Neural progenitor cell (in vitro differentiated cells): ENCODE results near the gene LCT. TPM values are rescaled to one million over a fixed set of nuclear protein-coding genes. Genes with fewer than 3 reads are reported as not detected.
"Not testable (repeated sequence)": the region's sequence is repeated elsewhere in the genome, so short reads cannot be mapped to it uniquely, and the experiment has no call there.

Source experiments
- DNase-seq: peaks from one replicate; pipeline ENCODE4 v3.0.0-alpha.2; 2016; ENCODE audit warnings: low spot score
- H2AFZ ChIP-seq: fragments of 200-600 bp; sonication (generic); replicated peaks from 2 replicates; pipeline ENCODE4 v1.6.1; 2016; ENCODE audit warnings: antibody characterized with exemption
- H3F3A ChIP-seq: fragments of 200-600 bp; sonication (generic); 2 replicates; pipeline ENCODE4 v1.6.1; 2016; ENCODE audit warnings: antibody characterized with exemption, low read depth
- H3K27ac ChIP-seq: fragments of 200-600 bp; sonication (generic); 2 replicates; pipeline ENCODE4 v1.5.1; 2016; ENCODE audit warnings: mild to moderate bottlenecking
- H3K27me3 ChIP-seq: fragments of 200-600 bp; sonication (generic); 2 replicates; pipeline ENCODE4 v1.6.1; 2016; ENCODE audit warnings: mild to moderate bottlenecking, moderate library complexity
- H3K36me3 ChIP-seq: fragments of 200-600 bp; sonication (generic); 2 replicates; pipeline ENCODE4 v1.5.1; 2016
- H3K4me1 ChIP-seq: fragments of 200-600 bp; sonication (generic); 2 replicates; pipeline ENCODE4 v1.6.1; 2016; ENCODE audit warnings: mixed run types
- H3K4me2 ChIP-seq: fragments of 200-600 bp; sonication (generic); 2 replicates; pipeline ENCODE4 v1.6.1; 2016
- H3K4me3 ChIP-seq: fragments of 200-600 bp; sonication (generic); 2 replicates; pipeline ENCODE4 v1.5.1; 2016
- H3K79me2 ChIP-seq: fragments of 200-600 bp; sonication (generic); 2 replicates; pipeline ENCODE4 v1.6.1; 2016; ENCODE audit warnings: low read depth
- H3K9ac ChIP-seq: fragments of 200-600 bp; sonication (generic); 2 replicates; pipeline ENCODE4 v1.6.1; 2016
- H3K9me3 ChIP-seq: fragments of 200-600 bp; sonication (generic); 2 replicates; pipeline ENCODE4 v1.5.1; 2016; ENCODE audit warnings: low read depth
- H4K20me1 ChIP-seq: fragments of 200-600 bp; sonication (generic); 2 replicates; pipeline ENCODE4 v1.6.1; 2016; ENCODE audit warnings: low read depth
- H3K27ac Mint-ChIP-seq: 3 replicates; pipeline ENCODE4 v1.8.0; 2021; ENCODE audit warnings: mixed read lengths
- H3K27me3 Mint-ChIP-seq: 2 replicates; pipeline ENCODE4 v1.8.0; 2022; ENCODE audit warnings: low read depth, mild to moderate bottlenecking, inconsistent platforms, moderate library complexity, mixed read lengths; ENCODE audit not compliant: insufficient read depth
- H3K36me3 Mint-ChIP-seq: 3 replicates; pipeline ENCODE4 v1.8.0; 2021; ENCODE audit warnings: mixed read lengths
- H3K4me1 Mint-ChIP-seq: 3 replicates; pipeline ENCODE4 v1.8.0; 2021; ENCODE audit warnings: mixed read lengths
- H3K4me3 Mint-ChIP-seq: 3 replicates; pipeline ENCODE4 v1.8.0; 2021; ENCODE audit warnings: mild to moderate bottlenecking, moderate library complexity, mixed read lengths
- H3K9me3 Mint-ChIP-seq: 3 replicates; pipeline ENCODE4 v1.8.0; 2020; ENCODE audit warnings: mixed read lengths
- CTCF ChIP-seq: fragments of 200-600 bp; sonication (generic); IDR thresholded peaks from 2 replicates; pipeline ENCODE4 v1.5.1; 2017; ENCODE audit warnings: antibody characterized with exemption, mild to moderate bottlenecking
- EZH2 ChIP-seq: fragments of 200-600 bp; sonication (generic); IDR thresholded peaks from 2 replicates; pipeline ENCODE4 v1.6.1; 2017; ENCODE audit warnings: antibody characterized with exemption, mild to moderate bottlenecking, moderate library complexity
- EZH2phosphoT487 ChIP-seq: fragments of 200-600 bp; sonication (generic); IDR thresholded peaks from 2 replicates; pipeline ENCODE4 v1.6.1; 2017; ENCODE audit warnings: antibody characterized with exemption
- total RNA-seq: library from RNA; depleted of rRNA; stranded (reverse); fragments of >200 nt; gene quantifications from 2 replicates; pipeline ENCODE4 v1.2.3, GENCODE V29; 2015; ENCODE audit warnings: low replicate concordance

Gene LCT
- total RNA-seq, 1 donor from 2014 or later: not detected

DNA sequence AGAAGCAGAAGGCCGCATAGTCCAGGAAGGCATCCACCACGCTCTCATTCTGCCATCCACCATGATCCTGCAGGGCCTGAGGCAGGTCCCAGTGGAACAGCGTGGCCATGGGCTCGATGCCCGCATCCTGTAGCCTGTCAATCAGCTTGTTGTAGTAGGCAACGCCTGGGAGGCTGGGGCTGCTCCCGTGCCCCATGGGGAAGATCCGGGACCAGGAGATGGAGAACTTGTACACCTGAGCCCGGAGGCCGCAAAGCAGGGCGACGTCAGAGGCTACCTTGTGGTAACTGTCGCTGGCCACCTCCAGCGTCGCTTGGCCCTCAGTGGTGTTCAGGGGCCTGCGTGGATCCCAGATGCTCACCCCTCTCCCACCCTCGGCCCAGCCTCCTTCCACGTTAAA, 19.5 kb downstream of the LCT start:
- no peak overlapping the region for H3K4me3 Mint-ChIP-seq
- H3K36me3 Mint-ChIP-seq: no peaks in the 10 kb centered on the region

GRCh38 chr2:135815269-135815668, 21.7 kb downstream of the LCT start:
- no peaks in the 10 kb centered on the region for H3K27me3 ChIP-seq
- Mint-ChIP-seq H3K27ac (no peak overlapping the region), H3K9me3 (no peaks in the 10 kb centered on the region), H3K36me3 (peaks cover 3% of the 10 kb centered on the region), H3K4me3 (no peak overlapping the region), H3K27me3 (peaks cover 11% of the 10 kb centered on the region), H3K4me1 (peaks cover under 1% of the 10 kb centered on the region)
- H3K9me3 ChIP-seq: no peaks in the 10 kb centered on the region
- no peaks in the 10 kb centered on the region for H3K36me3 ChIP-seq
- H3K9ac ChIP-seq: no peak overlapping the region
- no peak overlapping the region for H3K4me2 ChIP-seq
- no peak for TF ChIP-seq CTCF
- no peak for TF ChIP-seq EZH2
- no peak for TF ChIP-seq EZH2phosphoT487
- H3K4me3 ChIP-seq: no peak overlapping the region
- no peak for DNase-seq
- no peaks in the 10 kb centered on the region for H3K79me2 ChIP-seq
- H3K27ac ChIP-seq: no peak overlapping the region
- no peaks in the 10 kb centered on the region for H3F3A ChIP-seq
- H2AFZ ChIP-seq: no peak overlapping the region
- no peaks in the 10 kb centered on the region for H4K20me1 ChIP-seq
- H3K4me1 ChIP-seq: no peaks in the 10 kb centered on the region

More for the DNA sequence above, 19.5 kb downstream of the LCT start:
- no peak overlapping the region for H2AFZ ChIP-seq
- no peaks in the 10 kb centered on the region for H3K27me3 ChIP-seq
- H3K79me2 ChIP-seq: no peaks in the 10 kb centered on the region
- no peak overlapping the region for H3K4me2 ChIP-seq
- H3K9ac ChIP-seq: no peak overlapping the region
- H3K9me3 Mint-ChIP-seq: no peaks in the 10 kb centered on the region
- H3K4me3 ChIP-seq: no peak overlapping the region
- H3K27ac Mint-ChIP-seq: no peak overlapping the region
- no peaks in the 10 kb centered on the region for H3K36me3 ChIP-seq
- H3K9me3 ChIP-seq: no peaks in the 10 kb centered on the region
- DNase-seq: no peak
- peaks cover 2% of the 10 kb centered on the region for H3K4me1 Mint-ChIP-seq
- no peak overlapping the region for H3K27ac ChIP-seq
- TF ChIP-seq CTCF: no peak
- no peak for TF ChIP-seq EZH2
- TF ChIP-seq EZH2phosphoT487: no peak
- no peaks in the 10 kb centered on the region for H3F3A ChIP-seq
- H3K4me1 ChIP-seq: no peaks in the 10 kb centered on the region
- H3K27me3 Mint-ChIP-seq: peaks cover 12% of the 10 kb centered on the region
- no peaks in the 10 kb centered on the region for H4K20me1 ChIP-seq

- Histone ChIP-seq H3K36me3 (no peaks in the 10 kb centered on the region), H3K9me3 (no peaks in the 10 kb centered on the region), H2AFZ (no peak overlapping the region), H3K27me3 (no peaks in the 10 kb centered on the region), H4K20me1 (no peaks in the 10 kb centered on the region), H3K4me3 (no peak overlapping the region), H3F3A (no peaks in the 10 kb centered on the region), H3K79me2 (no peaks in the 10 kb centered on the region), H3K4me2 (no peak overlapping the region), H3K4me1 (no peaks in the 10 kb centered on the region), H3K27ac (no peak overlapping the region), H3K9ac (no peak overlapping the region)
- Mint-ChIP-seq H3K27ac (no peak overlapping the region), H3K36me3 (peaks cover 3% of the 10 kb centered on the region), H3K9me3 (peaks cover 5% of the 10 kb centered on the region), H3K4me1 (no peaks in the 10 kb centered on the region), H3K27me3 (peaks cover 9% of the 10 kb centered on the region), H3K4me3 (no peak overlapping the region)
- TF ChIP-seq EZH2phosphoT487 (no peak), EZH2 (no peak), CTCF (no peak)
- DNase-seq: no peak
Observed at GRCh38 chr2:135812907-135813511, 24.0 kb downstream of the LCT start.

DNA sequence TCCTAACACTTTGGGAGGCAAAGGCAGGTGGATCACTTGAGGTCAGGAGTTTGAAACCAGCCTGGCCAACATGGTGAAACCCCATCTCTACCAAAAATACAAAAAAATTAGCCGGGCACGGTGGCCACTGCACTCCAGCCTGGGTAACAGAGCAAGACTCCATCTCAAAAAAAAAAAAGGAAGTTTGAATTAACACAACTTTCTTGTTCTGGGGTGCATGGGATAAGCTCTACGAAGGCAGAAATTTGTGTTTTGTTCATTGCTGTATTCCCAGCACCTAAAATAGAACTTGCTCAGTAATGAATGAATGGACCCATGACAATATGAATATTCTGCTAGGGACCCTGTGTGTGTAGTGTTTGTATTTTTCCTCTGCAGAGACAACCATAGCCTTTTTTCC, 29.1 kb downstream of the LCT start:
- not testable (repeated sequence) for H3K27ac Mint-ChIP-seq, H3K36me3 ChIP-seq, H3K79me2 ChIP-seq, H2AFZ ChIP-seq, H3K9me3 Mint-ChIP-seq, DNase-seq, H3K4me3 ChIP-seq, H3K4me3 Mint-ChIP-seq, H3K9me3 ChIP-seq, H3F3A ChIP-seq, H3K9ac ChIP-seq, H3K36me3 Mint-ChIP-seq, H3K4me1 Mint-ChIP-seq, H3K4me2 ChIP-seq, H3K4me1 ChIP-seq, H3K27ac ChIP-seq, H3K27me3 ChIP-seq, H3K27me3 Mint-ChIP-seq, H4K20me1 ChIP-seq
